HG03439 (cell line): Measurements from ENCODE around the gene VMP1.
"Not testable (repeated sequence)": the region's sequence is repeated elsewhere in the genome, so short reads cannot be mapped to it uniquely, and the experiment has no call there.

Experiments used
- ATAC-seq: cut with Tn5 transposase; IDR thresholded peaks from one replicate; pipeline ENCODE4 v1.9.1; 2021; ENCODE audit warnings: mild to moderate bottlenecking, moderate library complexity; ENCODE audit not compliant: unreplicated experiment

The VMP1 gene

GRCh38 chr17:59856859-59857794 lies 149.7 kb downstream of the VMP1 start:
- no peak for ATAC-seq

- ATAC-seq: no peak
Observed at GRCh38 chr17:59858167-59858816, 150.8 kb downstream of the VMP1 start.

GRCh38 chr17:59858932-59859331 lies 151.5 kb downstream of the VMP1 start:
- ATAC-seq: no peak

GRCh38 chr17:59859444-59860025 lies 152.1 kb downstream of the VMP1 start:
- ATAC-seq: no peak

- no peak for ATAC-seq
Observed at GRCh38 chr17:59863616-59864015, 156.2 kb downstream of the VMP1 start.

GRCh38 chr17:59869941-59870218 lies 162.4 kb downstream of the VMP1 start:
- no peak for ATAC-seq

- no peak for ATAC-seq
Observed at GRCh38 chr17:59870482-59870881, 163.0 kb downstream of the VMP1 start.

GRCh38 chr17:59872351-59872750 lies 164.9 kb downstream of the VMP1 start:
- ATAC-seq: no peak

- not testable (repeated sequence) for ATAC-seq
Observed at GRCh38 chr17:59873414-59873813, 166.0 kb downstream of the VMP1 start.

GRCh38 chr17:59874376-59874775 lies 166.9 kb downstream of the VMP1 start:
- no peak for ATAC-seq

GRCh38 chr17:59876107-59876506 lies 168.7 kb downstream of the VMP1 start:
- no peak for ATAC-seq

- no peak for ATAC-seq
Observed at GRCh38 chr17:59877965-59878364, 170.5 kb downstream of the VMP1 start.

- no peak for ATAC-seq
Observed at GRCh38 chr17:59878624-59879023, 171.2 kb downstream of the VMP1 start.

GRCh38 chr17:59884861-59885260 lies 177.4 kb downstream of the VMP1 start:
- no peak for ATAC-seq

GRCh38 chr17:59888145-59888750 lies 180.8 kb downstream of the VMP1 start:
- ATAC-seq: no peak

GRCh38 chr17:59890720-59891119 lies 183.3 kb downstream of the VMP1 start:
- no peak for ATAC-seq
